ENCODE measurements around the gene ZBTB46. TPM values are rescaled to one million over a fixed set of nuclear protein-coding genes. Genes with fewer than 3 reads are reported as not detected.
"Not testable (repeated sequence)": the region's sequence is repeated elsewhere in the genome, so short reads cannot be mapped to it uniquely, and the experiment has no call there.

Gene ZBTB46
- total and polyA plus RNA-seq, 10 donors = 3.6 to 76.5 (median 32.1) TPM

DNA sequence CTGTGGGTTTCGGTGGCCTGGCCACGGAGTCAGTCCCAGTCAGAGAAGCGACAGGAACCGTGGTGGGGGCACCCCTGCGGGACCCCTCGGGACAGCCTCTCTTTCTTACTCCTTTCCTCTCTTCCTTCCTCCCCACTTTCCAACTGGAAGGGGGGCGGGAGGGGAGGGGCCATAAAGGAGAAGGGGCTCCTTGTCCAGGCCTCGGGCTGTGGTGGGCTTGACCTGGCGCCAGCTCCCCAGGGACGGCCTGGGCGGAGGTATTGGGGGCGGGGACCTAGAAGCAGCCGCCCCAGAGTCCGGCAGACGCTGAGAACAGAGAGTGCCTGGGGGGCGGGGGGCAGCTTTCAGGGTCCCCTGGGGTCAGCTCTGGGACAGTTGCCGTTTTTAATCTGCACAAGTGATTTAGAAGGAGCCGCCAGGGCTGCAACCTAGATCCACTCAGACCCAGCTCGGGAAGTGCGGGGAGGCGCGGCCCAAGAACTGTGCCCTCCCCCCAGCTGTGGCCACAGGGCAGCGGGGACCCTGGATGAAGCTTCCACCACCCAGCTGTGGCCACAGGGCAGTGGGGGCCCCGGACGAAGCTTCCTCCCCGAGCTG, 23.8 kb upstream of the ZBTB46 start:
- DNase-seq = peak; percentile 80
- TF ChIP-seq CTCF (IDR thresholded peaks at IDR 0.05 in 8 of 11, conservative IDR thresholded peaks at IDR 0.05 in 3 of 11) (no peak), POLR2AphosphoS5 (IDR thresholded peaks at IDR 0.05) (peak in 2 of 3 donors; percentile 5 to 55)
- peak overlapping the region; percentile 75 to 99 (median 82) for H3K27ac ChIP-seq
- peaks cover 48 to 80% (median 63%) of the 10 kb centered on the region in 6 donors for H3K4me1 ChIP-seq
- peak overlapping the region in 1 of 8 donors; percentile 21 for H3K4me3 ChIP-seq
- peaks cover 0 to 37% (median 11%) of the 10 kb centered on the region in 7 donors for H3K27me3 ChIP-seq (replicated peaks in 1 of 7)
- no peaks in the 10 kb centered on the region for H3K9me3 ChIP-seq
- H3K36me3 ChIP-seq = no peaks in the 10 kb centered on the region
- intact Hi-C loops (cut with DNase I; ENCODE audit: low total_unique reads) = no loop called here
- 8 to 27% (median 14%) methylated on average over 18 to 26 of the region's 26 CpGs for WGBS, 5 donors

- 8 to 24% (median 17%) methylated on average over 2 to 17 of the region's 17 CpGs for WGBS, 5 donors
- peaks cover 0 to 37% (median 11%) of the 10 kb centered on the region in 7 donors for H3K27me3 ChIP-seq (replicated peaks in 1 of 7)
- peak in 2 of 3 donors; percentile 59 to 72 for TF ChIP-seq POLR2AphosphoS5 (IDR thresholded peaks at IDR 0.05)
- TF ChIP-seq POLR2A (IDR thresholded peaks at IDR 0.05) = no peak
- H3K36me3 ChIP-seq = no peaks in the 10 kb centered on the region
- DNase-seq = peak; percentile 79
- intact Hi-C loops (cut with DNase I; ENCODE audit: low total_unique reads) = no loop called here
- peak overlapping the region in 1 of 8 donors; percentile 21 for H3K4me3 ChIP-seq
- peaks cover 42 to 74% (median 57%) of the 10 kb centered on the region in 6 donors for H3K4me1 ChIP-seq
- peak overlapping the region; percentile 75 to 99 (median 82) for H3K27ac ChIP-seq
- H3K9me3 ChIP-seq = no peaks in the 10 kb centered on the region
Observed at GRCh38 chr20:63854069-63854765, 23.2 kb upstream of the ZBTB46 start.

DNA sequence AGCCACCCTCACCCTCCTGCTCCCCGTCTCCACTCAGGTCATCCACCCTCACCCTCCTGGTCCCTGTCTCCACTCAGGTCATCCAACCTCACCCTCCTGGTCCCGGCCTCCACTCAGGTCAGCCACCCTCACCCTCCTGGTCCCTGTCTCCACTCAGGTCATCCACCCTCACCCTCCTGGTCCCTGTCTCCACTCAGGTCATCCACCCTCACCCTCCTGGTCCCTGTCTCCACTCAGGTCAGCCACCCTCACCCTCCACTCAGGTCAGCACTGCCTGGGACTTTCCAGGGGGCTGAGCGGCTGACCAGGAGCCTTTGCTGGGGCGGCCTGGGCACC, 22.6 kb upstream of the ZBTB46 start:
- not testable (repeated sequence) for DNase-seq

GRCh38 chr20:63851548-63851943, 20.5 kb upstream of the ZBTB46 start:
- DNase-seq; H3K36me3 ChIP-seq; H3K9me3 ChIP-seq; intact Hi-C loops (cut with DNase I; ENCODE audit: low total_unique reads); H3K4me3 ChIP-seq: not testable (repeated sequence)
- Histone ChIP-seq H3K4me1 (peaks cover 26 to 68% (median 45%) of the 10 kb centered on the region in 6 donors), H3K27ac (peak overlapping the region in 3 of 8 donors; percentile 13 to 99 (median 51)), H3K27me3 (replicated peaks in 1 of 7) (peaks cover 0 to 64% (median 15%) of the 10 kb centered on the region in 7 donors)
- 80 to 91% (median 84%) methylated on average over 14 of the region's 14 CpGs for WGBS, 5 donors

More for the DNA sequence above, 22.6 kb upstream of the ZBTB46 start:
- intact Hi-C loops (cut with DNase I; ENCODE audit: low total_unique reads); H3K36me3 ChIP-seq; H3K9me3 ChIP-seq; H3K4me3 ChIP-seq: not testable (repeated sequence)
- H3K4me1 ChIP-seq = peaks cover 38 to 69% (median 52%) of the 10 kb centered on the region in 6 donors
- peak overlapping the region; percentile 75 to 99 (median 82) for H3K27ac ChIP-seq
- peaks cover 0 to 42% (median 11%) of the 10 kb centered on the region in 7 donors for H3K27me3 ChIP-seq (replicated peaks in 1 of 7)
- 43 to 54% (median 46%) methylated on average over 4 of the region's 4 CpGs for WGBS, 5 donors

DNA sequence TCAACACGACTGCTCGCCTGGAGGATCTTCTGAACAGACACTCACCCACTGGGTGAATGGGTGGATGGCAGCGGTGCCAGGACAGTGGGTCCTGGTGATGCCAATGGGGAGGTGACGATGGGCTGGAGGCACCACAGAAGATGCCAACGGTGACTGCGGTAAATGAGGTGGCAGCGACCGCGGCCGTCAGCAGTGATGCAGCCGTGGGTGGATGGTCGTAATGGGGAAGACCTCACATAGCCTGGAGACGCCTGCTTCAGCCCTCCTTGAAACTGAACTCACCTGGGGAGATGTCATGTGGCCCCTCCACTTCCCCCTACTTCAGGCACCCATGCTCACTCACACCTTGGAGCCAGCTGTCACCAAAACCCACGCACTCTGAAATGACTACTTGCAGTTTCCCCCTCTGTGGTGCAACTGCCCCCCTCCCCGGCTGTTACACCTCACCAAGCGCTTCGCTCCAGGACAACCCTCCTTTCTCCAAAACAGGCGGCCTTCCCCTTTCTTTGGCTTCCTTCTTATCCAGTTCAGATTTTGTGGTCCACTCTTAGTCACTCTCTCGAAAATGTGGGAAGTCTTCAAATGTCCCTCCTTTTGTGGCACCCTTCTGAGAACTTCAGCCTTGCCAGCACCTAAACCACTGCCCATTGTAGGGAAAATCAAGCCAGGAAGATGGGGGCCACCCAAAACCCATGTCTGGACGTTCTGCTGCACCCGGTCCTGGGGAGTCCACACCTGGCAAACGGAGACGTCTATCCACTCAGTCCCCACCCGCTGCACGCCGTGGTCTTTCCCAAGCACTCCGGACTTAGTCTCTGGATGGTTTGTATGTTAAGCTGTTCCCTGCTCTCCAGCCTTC, 19.9 kb upstream of the ZBTB46 start:
- intact Hi-C loops (cut with DNase I; ENCODE audit: low total_unique reads) = no loop called here
- no peak for DNase-seq
- H3K36me3 ChIP-seq = no peaks in the 10 kb centered on the region
- 60 to 68% (median 63%) methylated on average over 27 of the region's 27 CpGs for WGBS, 5 donors
- H3K27ac ChIP-seq = peak overlapping the region in 2 of 8 donors; percentile 51 to 99
- H3K9me3 ChIP-seq = no peaks in the 10 kb centered on the region
- peaks cover 0 to 70% (median 21%) of the 10 kb centered on the region in 7 donors for H3K27me3 ChIP-seq (replicated peaks in 1 of 7)
- TF ChIP-seq CTCF (IDR thresholded peaks at IDR 0.05 in 8 of 11, conservative IDR thresholded peaks at IDR 0.05 in 3 of 11) (no peak), POLR2AphosphoS5 (IDR thresholded peaks at IDR 0.05) (peak in 1 of 3 donors; percentile 43)
- H3K4me3 ChIP-seq = no peak overlapping the region
- peaks cover 26 to 68% (median 45%) of the 10 kb centered on the region in 6 donors for H3K4me1 ChIP-seq

Data from spleen (tissue), 11 donors.